Right atrium auricular region (tissue), 2 donors: ENCODE measurements around the gene RAD51AP2. TPM values are rescaled to one million over a fixed set of nuclear protein-coding genes. Genes with fewer than 3 reads are reported as not detected.

ENCODE experiments used
- DNase-seq: peaks from one replicate; pipeline ENCODE4 v3.0.0-alpha.2; 2019; ENCODE audit warnings: low spot score
- H3K27ac ChIP-seq, 2 donors: fragments of 200-600 bp; sonication (generic); 1 replicate in 1 of 2; 2 replicates in 1 of 2; pipeline ENCODE4 v1.5.1; 2016 to 2019
- H3K27me3 ChIP-seq, 2 donors: fragments of 200-600 bp; sonication (generic); one replicate each; pipeline versions ENCODE4 v1.5.1 to v1.6.0; 2017 to 2019
- H3K36me3 ChIP-seq: fragments of 200-600 bp; sonication (generic); one replicate; pipeline ENCODE4 v1.5.1; 2016
- H3K4me1 ChIP-seq, 2 donors: fragments of 200-600 bp; sonication (generic); one replicate each; pipeline versions ENCODE4 v1.5.1 to v1.6.0; 2017 to 2019
- H3K4me3 ChIP-seq, 2 donors: fragments of 200-600 bp; sonication (generic); 1 replicate in 1 of 2; 2 replicates in 1 of 2; pipeline ENCODE4 v1.5.1; 2017 to 2019; ENCODE audit warnings: mild to moderate bottlenecking in 1 of 2, moderate library complexity in 1 of 2
- H3K9me3 ChIP-seq, 2 donors: fragments of 200-600 bp; sonication (generic); one replicate each; pipeline ENCODE4 v1.5.1; 2019
- CTCF ChIP-seq, 2 donors: fragments of 200-600 bp; sonication (generic); IDR thresholded peaks; one replicate each; pipeline ENCODE4 v1.5.1; 2019; ENCODE audit warnings: antibody characterized with exemption in 2 of 2
- total RNA-seq, 2 donors: library from RNA; depleted of rRNA; stranded (reverse); fragments of >200 nt; gene quantifications; one replicate each; pipeline ENCODE4 v1.1.0, GENCODE V29; 2016

RAD51AP2 gene
- total RNA-seq, 2 donors from 2014 or later: 0.22 to 0.28 TPM

GRCh38 chr2:17543848-17544247 lies 25.6 kb upstream of the RAD51AP2 start:
- Histone ChIP-seq H3K4me3 (no peak overlapping the region), H3K27me3 (no peaks in the 10 kb centered on the region), H3K4me1 (peaks cover 0 to 18% of the 10 kb centered on the region in 2 donors), H3K27ac (no peak overlapping the region), H3K36me3 (no peaks in the 10 kb centered on the region), H3K9me3 (no peaks in the 10 kb centered on the region)
- no peak for TF ChIP-seq CTCF (IDR thresholded peaks at IDR 0.05)
- no peak for DNase-seq

GRCh38 chr2:17543131-17543660 lies 25.0 kb upstream of the RAD51AP2 start:
- H3K4me3 ChIP-seq: no peak overlapping the region
- H3K36me3 ChIP-seq: no peaks in the 10 kb centered on the region
- no peaks in the 10 kb centered on the region for H3K27me3 ChIP-seq
- no peak for DNase-seq
- peaks cover 0 to 18% of the 10 kb centered on the region in 2 donors for H3K4me1 ChIP-seq
- TF ChIP-seq CTCF (IDR thresholded peaks at IDR 0.05): no peak
- no peak overlapping the region for H3K27ac ChIP-seq
- H3K9me3 ChIP-seq: no peaks in the 10 kb centered on the region

- TF ChIP-seq CTCF (IDR thresholded peaks at IDR 0.05): no peak
- Histone ChIP-seq H3K4me1 (peaks cover 0 to 18% of the 10 kb centered on the region in 2 donors), H3K27ac (no peak overlapping the region), H3K9me3 (no peaks in the 10 kb centered on the region), H3K36me3 (no peaks in the 10 kb centered on the region), H3K27me3 (no peaks in the 10 kb centered on the region), H3K4me3 (no peak overlapping the region)
- DNase-seq: no peak
Measured at GRCh38 chr2:17542471-17542870, 24.2 kb upstream of the RAD51AP2 start.

- Histone ChIP-seq H3K4me3 (peak overlapping the region; percentile 49), H3K27ac (peak overlapping the region in 1 of 2 donors; percentile 94), H3K9me3 (no peaks in the 10 kb centered on the region), H3K36me3 (no peaks in the 10 kb centered on the region), H3K27me3 (no peaks in the 10 kb centered on the region), H3K4me1 (peaks cover 0 to 18% of the 10 kb centered on the region in 2 donors)
- no peak for TF ChIP-seq CTCF (IDR thresholded peaks at IDR 0.05)
- no peak for DNase-seq
Measured at GRCh38 chr2:17541531-17541950, 23.3 kb upstream of the RAD51AP2 start.

DNA sequence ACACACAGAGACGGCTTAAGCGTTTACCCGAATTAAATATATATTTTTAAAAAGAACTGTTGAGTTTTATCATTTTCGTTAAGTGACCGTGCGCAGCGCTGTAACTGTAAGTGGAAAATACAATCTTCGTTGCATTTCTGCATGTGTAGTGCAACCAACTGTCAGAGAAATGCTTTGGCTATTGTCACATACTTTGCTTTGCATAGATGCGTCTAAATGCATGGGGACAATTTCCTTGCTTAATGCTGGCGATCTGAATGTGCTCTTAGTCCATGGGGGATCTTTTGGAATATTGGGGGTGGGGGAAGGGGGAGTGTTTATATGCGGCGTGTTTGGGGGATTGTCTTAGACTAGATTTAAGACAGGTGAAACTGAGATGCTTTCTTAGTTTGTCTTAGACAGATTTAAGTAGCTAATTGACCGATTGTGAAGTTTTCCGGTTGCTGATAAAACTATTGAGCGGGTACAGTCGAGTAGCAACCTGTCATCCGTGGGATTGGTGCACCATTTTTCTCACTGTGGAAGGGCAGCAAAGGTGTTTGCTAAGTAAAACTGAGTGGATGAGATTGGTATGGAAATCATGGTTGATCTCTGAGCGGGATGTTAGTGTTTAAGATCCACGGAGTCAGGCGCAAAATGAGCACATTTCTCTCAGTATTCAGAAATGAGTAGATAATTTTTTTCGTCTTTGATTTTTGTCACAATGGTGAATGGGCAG lies 22.7 kb upstream of the RAD51AP2 start:
- Histone ChIP-seq H3K27me3 (no peaks in the 10 kb centered on the region), H3K36me3 (no peaks in the 10 kb centered on the region), H3K27ac (peak overlapping the region; percentile 75 to 94), H3K4me3 (peak overlapping the region; percentile 49), H3K9me3 (no peaks in the 10 kb centered on the region), H3K4me1 (peaks cover 0 to 18% of the 10 kb centered on the region in 2 donors)
- TF ChIP-seq CTCF (IDR thresholded peaks at IDR 0.05): no peak
- no peak for DNase-seq
